ENCODE data around the gene KIF9. TPM values are rescaled to one million over a fixed set of nuclear protein-coding genes. Genes with fewer than 3 reads are reported as not detected.
A peak's percentile ranks its signal among the peaks of the same experiment; 100 is the strongest.
"Not testable (repeated sequence)": the region's sequence is repeated elsewhere in the genome, so short reads cannot be mapped to it uniquely, and the experiment has no call there.

The KIF9 gene
- total RNA-seq, 1 donor = 14.5 TPM

GRCh38 chr3:47197287-47197686 is 85.3 kb downstream of the KIF9 start:
- no peak for DNase-seq (ENCODE audit: low read depth in 2 of 3, low spot score in 2 of 3)

GRCh38 chr3:47194994-47195393 is 87.6 kb downstream of the KIF9 start:
- DNase-seq (ENCODE audit: low read depth in 2 of 3, low spot score in 2 of 3) = no peak

DNA sequence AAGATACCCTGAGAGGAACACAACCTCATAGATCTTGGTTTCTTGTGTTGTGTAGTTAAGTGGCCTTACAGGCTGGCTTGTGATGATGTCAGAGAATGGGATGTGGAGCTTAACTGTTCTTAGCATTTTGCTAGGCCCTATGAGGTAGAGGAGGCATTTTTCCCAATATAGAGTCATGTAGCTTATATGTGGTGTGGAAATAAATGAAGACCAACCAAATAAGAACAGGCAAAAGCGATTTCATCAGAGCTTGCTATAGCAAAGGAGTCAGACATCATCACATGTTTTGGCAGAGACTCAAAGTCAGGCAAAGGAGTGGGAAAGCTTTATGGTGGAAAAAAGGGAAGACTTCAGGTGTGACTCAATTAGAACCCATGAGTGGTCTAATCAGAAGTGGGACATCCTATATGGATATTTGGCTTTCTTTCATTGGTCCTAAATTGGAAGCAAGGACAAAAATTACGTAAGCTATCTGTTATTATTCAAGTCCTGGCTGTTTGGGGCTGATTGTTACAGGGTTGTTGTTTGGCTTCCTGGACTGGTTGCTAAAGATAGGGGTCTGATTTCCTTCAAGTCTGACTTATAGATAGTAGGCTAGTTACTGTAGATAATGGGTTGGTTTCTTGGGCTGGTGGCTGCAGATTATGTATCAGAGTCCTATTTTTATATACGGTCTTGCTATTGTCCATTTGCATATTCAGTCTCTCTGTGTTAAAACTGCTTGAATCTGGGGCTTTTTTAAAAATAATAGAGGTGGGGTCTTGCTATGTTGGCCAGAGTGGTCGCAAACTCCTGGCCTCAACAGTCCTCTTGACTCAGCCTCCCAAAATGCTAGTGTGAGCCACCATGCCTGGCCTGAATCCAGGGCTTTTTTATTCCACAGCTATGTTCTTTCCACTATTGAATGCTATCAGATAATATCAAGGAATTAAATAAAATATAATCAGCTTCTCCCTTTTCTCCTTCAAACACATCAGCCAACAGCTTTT is 88.4 kb downstream of the KIF9 start:
- DNase-seq (ENCODE audit: low read depth in 2 of 3, low spot score in 2 of 3) = no peak

DNA sequence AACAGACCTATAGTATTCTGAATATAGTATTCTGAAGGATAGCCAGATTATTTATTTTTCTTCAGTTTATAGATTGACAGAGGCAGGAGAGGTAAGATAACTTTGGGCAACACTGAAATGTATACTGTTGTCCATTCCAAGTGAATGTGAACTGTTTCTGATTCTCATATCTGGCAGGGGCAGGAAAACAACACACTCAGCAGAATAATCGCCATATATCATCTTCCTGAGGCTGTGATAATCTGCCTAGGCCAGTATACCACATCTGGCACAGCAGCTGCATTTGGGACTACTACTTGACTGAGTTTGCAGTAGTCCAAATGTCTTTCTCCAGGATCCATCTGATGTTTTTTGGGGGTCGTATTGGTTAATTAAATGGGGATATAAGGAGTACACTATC is 96.3 kb downstream of the KIF9 start:
- DNase-seq (ENCODE audit: low read depth in 2 of 3, low spot score in 2 of 3) = no peak

DNA sequence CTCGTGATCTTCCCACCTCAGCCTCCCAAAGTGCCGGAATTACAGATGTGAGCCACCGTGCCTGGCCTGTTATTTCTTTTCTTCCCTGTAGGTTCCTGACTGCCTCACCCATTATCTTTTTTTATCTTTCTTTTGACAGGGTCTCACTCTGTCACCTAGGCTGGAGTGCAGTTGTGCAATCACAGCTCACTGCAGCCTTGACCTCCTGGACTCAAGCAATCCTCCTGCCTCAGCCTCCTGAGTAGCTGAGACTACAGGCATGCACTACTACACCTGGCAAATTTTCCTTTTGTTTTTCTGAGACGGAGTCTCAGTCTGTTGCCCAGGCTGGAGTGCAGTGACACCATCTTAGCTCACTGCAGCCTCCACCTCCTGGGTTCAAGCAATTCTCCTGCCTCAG is 100.9 kb downstream of the KIF9 start:
- not testable (repeated sequence) for DNase-seq (ENCODE audit: low read depth in 2 of 3, low spot score in 2 of 3)

DNA sequence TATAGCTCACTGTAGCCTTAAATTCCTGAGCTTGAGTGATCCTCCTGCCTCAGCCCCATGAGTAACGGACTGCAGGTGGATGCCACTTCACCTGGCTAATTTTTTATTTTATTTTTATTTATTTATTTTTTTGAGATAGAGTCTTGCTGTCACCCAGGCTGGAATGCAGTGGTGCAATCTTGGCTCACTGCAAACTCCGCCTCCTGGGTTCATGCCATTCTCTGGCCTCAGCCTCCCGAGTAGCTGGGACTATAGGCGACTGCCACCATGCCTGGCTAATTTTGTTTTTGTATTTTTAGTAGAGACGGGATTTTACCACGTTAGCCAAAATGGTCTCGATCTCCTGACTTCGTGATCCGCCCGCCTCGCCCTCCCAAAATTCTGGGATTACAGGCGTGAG is 102.6 kb downstream of the KIF9 start:
- DNase-seq (ENCODE audit: low read depth in 2 of 3, low spot score in 2 of 3) = not testable (repeated sequence)

Small RNA genes lying within 50 kb of the gene (small RNA-seq; reads per million reads assigned to genes)
- gene SNORD13P3 = 0.68 reads per million, percentile 7 among the genes with 10 or more reads in this experiment

Other genes with a start within 250 kb of the KIF9 start
- 24.2 TPM for gene SETD2, start 118.7 kb downstream of the KIF9 start, total RNA-seq
- 18.9 TPM for gene KLHL18, start 145 bp upstream of the KIF9 start, total RNA-seq
- 27.7 TPM for gene PTPN23, start 98.2 kb upstream of the KIF9 start, total RNA-seq
- 156 TPM for gene SCAP, start 193.1 kb upstream of the KIF9 start, total RNA-seq
- gene ELP6, start 230.9 kb upstream of the KIF9 start, total RNA-seq = 48.2 TPM

Data from hematopoietic multipotent progenitor cell (in vitro differentiated cells).